SKM-1 (cell line): ENCODE data around the gene TRABD.
"Not testable (repeated sequence)": the region's sequence is repeated elsewhere in the genome, so short reads cannot be mapped to it uniquely, and the experiment has no call there.

Source experiments
- DNase-seq: peaks from one replicate; lab custom pipeline; 2025; ENCODE audit not compliant: unreplicated experiment; lab: John Stamatoyannopoulos, UW

The TRABD gene

DNA sequence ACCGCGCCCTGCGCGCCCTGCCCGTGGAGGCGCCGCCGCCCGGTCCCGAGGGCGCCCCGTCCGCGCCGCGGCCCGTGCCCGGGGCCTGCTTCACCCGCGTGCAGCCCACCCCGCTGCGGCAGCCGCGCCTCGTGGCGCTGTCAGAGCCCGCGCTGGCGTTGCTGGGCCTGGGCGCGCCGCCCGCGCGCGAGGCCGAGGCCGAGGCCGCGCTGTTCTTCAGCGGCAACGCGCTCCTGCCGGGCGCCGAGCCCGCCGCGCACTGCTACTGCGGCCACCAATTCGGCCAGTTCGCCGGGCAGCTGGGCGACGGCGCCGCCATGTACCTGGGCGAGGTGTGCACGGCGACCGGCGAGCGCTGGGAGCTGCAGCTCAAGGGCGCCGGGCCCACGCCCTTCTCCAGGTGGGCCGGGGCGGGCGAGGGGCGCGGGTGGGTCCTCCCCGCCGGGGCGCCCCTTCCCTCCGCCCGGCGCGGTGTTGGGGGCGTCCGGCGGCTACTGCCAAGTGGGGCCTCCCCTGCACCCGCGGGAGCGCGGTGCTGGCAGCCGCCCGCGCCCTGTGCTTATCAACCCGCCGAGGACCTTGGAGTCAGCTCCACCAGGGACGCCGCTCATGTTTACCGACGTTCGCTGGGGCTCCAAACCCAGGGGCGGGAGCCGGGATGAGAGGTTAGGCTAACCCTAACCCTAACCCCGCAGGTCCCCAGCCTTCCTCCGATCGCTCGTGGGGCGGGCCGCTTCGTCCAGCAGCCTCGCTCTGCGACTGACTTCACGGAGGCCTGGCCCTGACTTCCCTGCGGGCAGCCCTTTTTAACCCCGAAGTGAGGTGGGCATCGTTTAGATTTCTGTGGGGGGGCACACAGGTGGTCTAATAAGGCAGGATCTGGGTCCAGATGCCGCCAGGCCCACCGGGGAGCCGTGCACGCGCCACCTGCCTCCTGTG lies 15.7 kb downstream of the TRABD start:
- no peak for DNase-seq

DNA sequence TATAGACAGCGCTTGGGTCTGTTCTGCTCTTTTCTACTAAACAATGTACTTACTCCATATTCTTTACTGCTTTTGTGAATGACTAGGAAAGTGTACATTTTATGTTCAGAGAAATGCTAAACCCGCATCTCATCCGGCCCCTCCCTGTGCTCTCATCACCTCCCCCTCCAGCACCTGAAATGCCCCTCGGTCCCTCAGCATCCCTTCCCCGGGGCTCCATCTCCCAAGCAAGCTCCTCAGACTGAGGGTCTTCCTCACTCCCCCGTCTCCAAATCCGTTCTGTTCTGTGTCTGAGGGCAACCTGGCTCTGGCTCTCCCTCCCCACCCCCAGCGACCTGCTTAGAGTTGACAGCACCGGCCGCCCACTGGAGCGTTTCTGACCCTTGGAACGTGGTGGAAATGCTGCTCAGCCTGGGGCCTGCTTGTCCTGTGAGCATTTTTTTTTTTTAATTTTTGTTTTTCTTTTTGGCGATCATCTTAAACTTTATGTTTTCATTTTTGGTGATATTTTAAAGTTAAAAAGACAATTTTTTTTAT lies 16.5 kb downstream of the TRABD start:
- DNase-seq = no peak

DNA sequence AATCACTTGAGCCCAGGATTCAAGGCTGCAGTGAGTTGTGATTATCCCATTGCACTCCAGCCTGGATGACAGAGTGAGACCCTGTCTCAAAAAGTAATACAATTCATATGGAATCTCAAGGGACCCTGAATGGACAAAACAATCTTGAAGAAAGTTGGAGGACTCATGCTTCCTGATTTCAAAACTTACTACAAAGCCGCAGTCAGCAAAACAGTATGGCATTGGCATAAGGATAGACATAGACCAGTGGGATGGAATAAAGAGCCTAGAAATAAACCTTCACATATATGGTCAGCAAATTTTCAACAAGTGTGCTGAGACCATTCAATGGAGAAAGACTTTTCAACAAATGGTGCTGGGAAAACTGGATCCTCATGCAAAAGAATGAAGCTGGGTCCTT lies 17.6 kb downstream of the TRABD start:
- DNase-seq = no peak

DNA sequence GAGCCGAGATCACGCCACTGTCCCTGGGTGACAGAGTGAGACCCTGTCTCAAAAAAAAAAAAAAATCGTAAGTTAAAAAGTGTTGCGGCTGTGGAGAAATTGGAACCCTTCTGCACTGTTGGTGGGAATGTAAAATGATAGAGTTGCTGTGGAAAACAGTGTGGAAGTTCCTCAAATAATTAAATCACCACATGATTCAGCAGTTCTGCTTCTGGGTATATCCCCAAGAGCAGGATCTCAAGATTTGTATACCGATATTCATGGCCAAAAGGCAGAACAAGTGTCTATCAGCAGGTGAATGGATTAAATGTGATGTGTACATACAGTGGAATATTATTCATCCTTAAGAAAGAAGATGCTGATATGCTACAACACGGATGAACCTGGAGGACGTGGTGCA lies 18.9 kb downstream of the TRABD start:
- DNase-seq = no peak

DNA sequence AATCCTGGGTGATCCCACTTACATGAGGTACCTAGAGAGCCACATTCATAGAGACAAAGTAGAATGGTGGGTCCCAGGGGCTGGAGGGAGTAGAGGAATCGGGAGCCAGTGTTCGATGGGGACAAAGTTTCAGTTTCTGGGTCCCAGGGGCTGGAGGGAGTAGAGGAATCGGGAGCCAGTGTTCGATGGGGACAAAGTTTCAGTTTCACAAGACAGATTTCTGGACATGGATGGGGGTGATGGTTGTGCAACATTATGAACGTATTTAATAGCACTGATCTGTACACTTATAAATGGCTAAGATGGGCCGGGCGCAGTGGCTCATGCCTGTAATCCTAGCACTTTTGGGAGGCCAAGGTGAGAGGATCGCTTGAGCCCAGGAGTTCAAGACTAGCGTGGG lies 19.3 kb downstream of the TRABD start:
- DNase-seq = not testable (repeated sequence)

DNA sequence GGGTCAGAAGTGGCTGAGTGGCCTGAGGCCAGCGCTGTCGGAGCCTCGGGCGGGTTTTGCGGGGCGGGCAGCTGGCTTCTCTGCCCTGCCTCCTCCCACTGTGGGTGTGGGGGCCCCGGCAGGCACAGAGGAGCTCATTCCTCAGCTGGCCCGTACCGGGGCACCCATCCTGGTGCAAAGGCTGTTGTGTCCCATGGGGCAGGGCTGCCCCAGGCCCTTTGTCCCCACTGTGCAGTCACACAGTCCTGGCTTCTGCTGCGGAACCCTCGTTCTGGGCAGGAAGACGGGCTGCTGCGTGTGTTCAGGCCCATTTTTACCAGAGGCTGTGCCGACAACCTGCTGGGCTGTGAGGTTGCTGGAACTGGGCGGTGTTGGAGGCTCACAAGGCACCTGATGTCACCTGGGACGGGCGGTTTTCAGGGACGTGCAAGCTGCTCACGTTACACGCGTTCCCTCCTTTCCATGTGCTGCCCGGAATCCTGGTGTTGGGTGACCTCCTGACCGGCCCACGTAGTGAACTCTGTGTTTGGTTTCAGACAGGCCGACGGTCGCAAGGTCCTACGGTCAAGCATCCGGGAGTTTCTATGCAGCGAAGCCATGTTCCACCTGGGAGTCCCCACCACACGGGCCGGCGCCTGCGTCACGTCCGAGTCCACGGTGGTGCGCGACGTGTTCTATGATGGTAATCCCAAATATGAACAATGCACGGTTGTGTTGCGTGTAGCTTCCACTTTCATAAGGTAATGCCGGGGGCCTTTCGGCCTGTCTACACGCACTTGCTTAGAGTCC lies 20.3 kb downstream of the TRABD start:
- no peak for DNase-seq

DNA sequence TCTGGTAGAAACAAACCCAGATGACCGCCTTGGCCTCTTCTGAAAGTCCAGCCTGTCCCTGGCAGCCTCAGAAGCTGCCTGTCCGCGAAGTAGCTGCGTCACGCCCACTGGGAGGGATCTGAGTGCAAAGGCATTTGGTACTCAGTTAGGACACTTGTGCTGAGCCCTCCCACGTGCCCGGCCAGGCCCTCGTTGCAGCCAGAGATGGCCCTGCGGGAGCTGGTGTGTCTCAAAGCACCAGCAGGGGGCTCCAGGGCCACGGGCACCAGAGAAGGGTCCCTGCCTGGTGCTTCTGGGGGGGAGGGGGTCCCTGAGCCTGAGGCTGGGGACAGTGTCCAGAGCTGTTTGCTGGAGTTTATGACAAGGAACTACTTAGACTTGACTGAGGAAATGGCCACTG lies 20.9 kb downstream of the TRABD start:
- DNase-seq = no peak

DNA sequence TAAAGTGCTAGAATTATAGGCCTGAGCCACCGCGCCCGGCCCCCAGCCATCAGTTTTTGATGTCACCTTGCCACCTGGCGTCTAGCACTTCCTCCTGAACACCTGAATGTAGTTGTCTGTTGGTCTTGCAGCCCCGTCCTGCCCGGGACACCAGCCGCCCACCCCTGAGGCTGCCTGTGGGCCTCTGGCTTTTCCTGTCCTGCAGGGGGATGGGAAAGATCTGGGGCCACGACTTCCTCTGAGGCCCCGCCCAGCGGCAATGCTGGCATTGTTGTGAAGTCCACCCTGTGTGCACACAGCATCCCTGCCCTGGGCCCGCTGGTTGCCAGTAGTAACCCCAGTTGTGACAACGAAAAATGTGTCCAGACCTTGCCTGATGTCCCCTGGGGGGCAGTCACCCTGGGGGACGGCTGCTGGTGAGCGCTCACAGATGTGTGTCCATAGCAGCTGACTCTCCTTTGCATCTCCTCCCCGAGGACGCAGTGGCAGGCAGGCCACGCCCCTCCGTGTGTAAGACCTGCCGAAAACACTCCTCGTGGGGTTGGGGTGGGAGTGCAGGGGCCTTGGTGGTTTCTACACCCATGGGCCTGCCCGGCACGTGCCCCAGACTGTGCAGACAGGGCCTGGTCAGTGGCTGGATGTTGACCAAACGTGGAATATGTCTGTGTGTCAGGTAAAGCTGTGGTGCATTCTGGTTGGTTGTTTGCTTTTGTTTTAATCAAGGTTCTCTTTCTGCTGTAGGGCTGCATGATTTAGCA lies 21.8 kb downstream of the TRABD start:
- DNase-seq = no peak

DNA sequence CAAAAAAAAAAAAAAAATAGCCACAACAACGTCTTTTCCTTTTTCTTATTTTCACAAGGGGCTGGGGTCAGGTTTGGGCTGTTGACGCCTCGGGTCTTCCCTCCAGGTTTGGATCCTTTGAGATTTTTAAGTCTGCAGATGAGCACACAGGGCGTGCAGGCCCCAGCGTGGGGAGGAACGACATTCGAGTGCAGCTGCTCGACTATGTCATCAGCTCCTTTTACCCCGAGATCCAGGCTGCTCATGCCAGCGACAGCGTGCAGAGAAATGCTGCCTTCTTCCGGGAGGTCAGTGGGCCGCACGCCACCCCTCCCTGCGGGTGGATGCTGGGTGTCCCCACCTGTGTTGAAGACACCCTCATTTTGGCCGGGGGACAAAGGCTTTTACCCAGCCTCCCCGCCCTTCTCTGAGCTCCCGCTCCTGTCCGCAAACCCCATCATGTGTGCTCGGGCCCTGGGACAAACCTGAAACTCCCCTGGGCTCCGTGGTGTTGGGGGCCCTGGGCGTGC lies 22.8 kb downstream of the TRABD start:
- no peak for DNase-seq

DNA sequence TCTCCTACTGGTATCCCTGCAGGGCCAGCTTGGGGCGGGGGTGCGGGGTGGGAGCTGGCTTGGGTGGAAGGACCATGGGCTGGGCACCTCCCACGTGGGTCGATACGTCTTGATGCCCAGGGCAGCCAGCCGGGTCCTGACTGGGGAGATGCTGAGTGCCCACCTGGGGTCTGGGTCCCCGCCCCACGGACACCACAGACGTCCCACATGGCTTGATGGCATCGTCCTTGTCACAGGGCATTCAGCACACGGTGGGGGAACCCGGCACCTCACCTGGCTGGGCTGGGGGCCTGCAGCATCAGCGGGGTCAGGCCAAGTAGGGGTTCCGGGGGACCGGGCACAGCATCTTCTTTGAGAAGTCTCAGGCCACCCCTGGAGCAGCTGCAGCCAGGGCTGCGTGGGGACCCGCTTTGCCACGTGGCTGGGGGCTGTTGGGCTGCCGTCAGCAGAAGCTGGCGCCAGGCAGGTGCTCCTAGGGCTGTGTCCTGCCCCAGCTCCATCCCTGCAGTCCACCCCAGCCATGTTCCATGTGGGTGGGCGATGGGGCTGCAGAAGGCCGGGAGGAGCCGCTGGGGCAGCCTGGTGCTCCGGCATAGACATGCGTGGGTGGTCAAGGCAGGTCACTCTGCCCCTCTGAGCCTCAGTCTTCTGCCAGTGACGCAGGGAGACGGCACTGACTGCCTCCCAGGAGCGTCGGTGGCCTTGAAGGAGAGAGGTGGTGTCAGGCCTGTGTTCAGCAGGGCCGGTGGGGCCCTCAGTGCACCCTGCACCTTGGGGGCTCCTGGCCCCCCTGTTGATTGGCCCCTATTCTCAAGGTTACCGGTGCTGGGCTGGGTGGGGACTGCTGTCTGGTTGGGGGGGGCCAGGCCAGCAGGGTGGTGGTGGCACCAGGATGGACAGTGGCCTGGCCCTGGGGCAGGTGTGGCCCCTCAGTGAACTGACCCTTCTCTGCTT lies 23.5 kb downstream of the TRABD start:
- DNase-seq = no peak

DNA sequence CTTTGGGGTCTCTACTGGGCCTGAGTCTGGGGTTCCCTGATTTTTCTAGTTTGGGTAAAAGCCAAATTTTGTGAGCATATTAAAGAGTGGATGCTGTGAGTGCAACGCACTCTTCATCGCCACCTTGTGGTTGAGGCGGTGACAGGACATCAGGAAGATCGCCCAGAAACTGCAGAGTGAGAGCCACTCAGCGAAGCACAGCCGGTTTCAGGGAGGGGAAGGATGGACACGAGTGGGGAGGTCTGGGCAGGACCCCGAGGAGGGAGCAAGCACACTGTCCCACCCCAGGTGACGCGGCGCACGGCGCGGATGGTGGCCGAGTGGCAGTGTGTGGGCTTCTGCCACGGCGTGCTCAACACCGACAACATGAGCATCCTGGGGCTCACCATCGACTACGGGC lies 24.2 kb downstream of the TRABD start:
- no peak for DNase-seq

DNA sequence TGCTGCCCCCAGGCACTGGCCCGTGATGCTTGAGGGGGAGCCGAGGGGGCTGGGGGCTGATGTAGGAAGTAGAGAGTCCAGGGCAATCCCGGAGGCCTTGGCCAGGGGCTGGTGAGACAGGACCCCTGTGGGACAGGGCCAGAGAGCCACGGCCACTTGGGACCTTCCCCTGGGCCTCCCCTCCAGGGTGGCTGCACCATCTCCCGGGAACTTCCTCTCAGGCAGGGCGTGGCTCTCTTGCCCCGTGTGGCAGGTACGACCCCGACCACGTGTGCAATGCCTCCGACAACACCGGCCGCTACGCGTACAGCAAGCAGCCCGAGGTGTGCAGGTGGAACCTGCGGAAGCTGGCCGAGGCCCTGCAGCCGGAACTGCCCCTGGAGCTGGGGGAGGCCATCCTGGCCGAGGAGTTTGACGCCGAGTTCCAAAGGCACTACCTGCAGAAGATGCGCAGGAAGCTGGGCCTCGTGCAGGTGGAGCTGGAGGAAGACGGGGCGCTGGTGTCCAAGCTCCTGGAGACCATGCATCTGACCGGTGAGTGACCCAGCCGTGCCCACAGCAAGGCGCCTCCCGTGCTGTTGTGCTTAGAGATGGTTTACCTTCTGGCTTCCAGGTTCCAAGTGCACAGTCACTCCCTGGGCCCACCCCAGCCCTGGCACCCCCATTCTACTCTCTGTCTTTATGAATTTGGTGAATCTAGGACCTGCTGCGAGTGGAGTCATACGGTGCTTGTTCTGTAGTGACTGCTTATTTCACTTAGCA lies 24.8 kb downstream of the TRABD start:
- no peak for DNase-seq

DNA sequence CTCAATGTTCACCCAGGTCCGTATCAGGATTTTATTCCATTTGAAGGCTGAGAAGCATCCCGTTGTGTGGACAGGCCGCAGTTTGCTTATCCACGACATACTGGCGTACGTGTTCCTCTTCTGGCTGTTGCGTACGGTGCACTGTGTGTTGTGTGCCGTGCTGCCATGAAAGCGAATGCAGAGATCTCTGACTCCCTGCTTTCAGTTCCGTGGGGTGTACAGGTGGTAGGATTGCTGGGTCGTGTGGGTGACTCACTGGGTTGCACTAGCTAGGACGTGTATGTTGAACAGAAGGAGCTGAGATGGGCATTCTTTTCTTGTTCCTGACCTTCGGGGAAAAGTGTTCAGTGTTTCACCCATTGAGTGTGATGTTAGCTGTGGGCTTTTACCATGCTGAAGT lies 25.4 kb downstream of the TRABD start:
- DNase-seq = no peak

DNA sequence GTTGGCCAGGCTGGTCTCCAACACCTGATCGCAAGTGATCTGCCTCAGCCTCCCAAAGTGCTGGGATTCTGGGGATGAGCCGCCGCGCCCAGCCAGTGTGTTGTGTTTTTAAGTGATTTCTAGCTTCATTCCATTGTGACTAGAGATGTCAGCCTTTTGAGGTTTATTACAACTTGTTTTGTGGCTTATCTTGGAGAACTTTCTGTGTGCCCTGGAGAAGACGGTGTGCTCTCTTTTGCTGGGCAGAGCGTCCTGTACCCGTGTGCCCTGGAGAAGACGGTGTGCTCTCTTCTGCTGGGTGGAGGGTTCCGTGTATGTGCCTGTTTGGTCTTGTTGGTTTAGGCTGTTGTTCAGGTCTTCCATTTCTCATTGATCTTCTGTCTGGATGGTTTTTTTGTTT lies 27.6 kb downstream of the TRABD start:
- DNase-seq = no peak

DNA sequence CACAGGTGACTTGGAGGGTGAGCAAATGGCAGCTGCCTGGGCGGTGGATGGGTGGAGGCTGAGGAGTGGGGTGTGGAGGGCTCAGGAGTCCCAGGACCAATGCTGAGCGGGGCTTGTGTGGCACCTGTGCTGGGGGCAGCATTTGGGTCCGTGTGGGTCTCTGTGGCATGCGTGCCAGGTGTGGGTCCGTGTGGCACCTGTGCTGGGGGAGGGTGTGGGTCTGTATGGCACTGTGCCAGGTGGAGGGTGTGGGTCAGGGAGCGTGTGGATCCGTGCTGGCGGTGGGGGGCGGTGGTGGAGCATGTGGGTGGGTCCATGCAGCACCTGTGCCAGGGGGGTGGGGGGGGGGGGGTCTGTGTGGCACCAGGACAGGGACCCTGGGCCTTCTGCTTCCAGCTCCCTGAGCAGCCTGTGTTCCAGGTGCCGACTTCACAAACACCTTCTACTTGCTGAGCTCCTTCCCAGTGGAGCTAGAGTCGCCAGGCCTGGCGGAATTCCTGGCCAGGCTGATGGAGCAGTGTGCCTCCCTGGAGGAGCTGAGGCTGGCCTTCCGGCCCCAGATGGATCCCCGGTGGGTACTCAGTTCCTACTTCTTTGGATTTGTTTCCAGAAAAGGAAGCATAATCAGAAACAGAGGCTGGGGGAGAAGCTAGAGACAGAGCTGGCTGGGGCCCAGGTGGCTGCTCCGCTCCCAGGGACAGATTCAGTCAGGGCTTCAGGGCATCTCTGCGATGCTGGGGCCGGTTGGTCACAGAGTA lies 29.8 kb downstream of the TRABD start:
- no peak for DNase-seq

DNA sequence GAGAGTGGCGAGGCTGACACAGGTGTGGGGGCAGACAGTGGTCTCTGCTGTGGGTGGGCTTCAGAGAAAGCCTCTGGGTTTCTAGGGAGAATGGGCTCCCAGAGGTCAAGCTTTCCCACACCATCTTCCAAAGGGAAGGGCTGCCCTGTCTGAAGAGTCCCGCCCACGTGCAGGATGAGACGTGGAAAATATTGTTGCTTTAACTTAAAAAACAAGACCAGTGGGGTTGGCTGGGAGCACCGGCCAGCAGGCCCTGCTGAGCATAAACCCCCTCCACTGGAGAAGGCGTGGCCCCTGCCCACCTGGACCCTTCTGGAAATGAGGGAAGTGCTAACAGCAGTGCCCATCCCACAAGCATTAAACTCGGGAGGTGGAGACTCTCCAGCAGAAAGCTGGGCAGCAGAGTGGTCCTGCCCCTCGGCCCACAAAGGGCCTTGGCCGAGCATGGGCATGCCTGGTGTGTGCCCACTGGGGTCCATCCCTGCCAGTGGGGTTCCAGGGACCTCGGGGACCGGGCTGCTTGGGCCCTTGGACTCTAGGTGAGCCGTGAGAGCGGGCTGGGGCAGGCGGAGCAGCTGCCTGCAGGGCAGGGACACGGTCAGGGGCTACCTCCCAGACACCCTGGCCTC lies 30.5 kb downstream of the TRABD start:
- DNase-seq = no peak

DNA sequence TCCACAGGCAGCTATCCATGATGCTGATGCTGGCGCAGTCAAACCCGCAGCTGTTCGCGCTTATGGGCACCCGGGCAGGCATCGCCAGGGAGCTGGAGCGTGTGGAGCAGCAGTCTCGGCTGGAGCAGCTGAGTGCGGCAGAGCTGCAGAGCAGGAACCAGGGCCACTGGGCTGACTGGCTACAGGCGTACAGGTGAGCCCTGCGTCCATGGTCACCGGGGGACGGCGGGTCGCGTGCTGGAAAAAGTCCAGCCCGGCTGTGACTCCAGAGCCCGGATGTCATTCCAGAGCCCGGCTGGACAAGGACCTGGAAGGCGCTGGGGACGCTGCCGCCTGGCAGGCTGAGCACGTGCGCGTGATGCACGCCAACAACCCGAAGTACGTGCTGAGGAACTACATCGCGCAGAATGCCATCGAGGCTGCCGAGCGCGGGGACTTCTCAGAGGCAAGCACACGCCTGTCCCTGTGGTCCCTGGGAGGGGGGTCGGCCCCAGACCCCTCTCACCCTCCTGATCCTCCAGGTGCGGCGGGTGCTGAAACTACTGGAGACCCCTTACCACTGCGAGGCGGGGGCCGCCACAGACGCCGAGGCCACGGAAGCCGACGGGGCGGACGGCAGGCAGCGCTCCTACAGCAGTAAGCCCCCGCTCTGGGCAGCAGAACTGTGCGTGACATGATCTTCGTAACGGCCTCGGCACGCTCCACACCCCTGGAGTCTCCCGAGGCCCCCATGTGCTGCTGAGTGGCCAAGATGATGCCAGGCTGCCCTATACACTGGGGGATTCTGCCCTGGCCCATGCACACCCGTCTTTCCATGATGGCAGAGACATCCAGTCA lies 31.2 kb downstream of the TRABD start:
- no peak for DNase-seq
